ENCODE measurements around the gene OGDHL. TPM values are rescaled to one million over a fixed set of nuclear protein-coding genes. Genes with fewer than 3 reads are reported as not detected.
"Not testable (repeated sequence)": the region's sequence is repeated elsewhere in the genome, so short reads cannot be mapped to it uniquely, and the experiment has no call there.

The OGDHL gene
- total RNA-seq (ENCODE audit: insufficient read depth, low replicate concordance) = not detected

DNA sequence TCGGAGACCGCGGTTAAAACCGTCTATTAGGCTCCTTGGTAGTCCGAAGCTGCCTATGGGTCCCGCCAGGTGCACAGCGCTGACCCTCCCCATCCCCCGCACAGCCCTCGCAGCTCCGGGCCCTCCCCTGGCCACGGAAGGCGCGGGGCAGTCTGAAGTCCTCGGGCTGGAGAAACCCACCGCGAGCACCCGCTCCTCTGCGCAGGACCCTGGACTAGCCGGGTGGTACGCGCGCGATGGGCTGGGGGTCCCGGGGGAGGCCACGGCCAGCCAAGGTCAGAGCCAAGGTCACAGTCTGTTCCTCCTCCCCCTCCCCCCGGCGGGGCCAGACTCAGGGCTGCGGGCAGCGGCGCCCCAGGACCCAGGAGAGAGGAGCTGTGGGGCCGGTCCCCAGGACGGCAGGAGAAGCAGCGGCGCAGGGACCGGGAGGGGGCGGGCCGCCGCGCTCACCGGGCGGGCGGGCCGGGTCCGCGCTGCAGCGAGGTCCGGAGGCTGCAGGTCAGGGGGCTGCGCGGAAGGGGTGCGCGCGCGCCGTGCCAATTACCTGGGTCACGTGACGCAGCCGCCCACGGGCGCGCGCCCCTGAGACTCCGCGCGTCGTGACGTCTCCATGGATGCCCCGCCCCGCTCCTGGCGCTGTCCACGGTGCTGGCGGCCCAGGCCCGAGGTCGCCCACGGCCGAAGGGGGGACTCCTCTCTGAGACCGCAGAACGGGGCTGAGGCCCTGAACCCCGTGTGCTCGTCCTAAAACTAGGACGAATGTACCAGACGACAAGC is at the start of gene OGDHL:
OGDHL (minus strand) TSS at position 535 of the 777 bp plus-strand sequence. CDS start 3,731 bp downstream, outside the sequence.
- DNase-seq (ENCODE audit: low spot score) = peak; percentile 63

DNA sequence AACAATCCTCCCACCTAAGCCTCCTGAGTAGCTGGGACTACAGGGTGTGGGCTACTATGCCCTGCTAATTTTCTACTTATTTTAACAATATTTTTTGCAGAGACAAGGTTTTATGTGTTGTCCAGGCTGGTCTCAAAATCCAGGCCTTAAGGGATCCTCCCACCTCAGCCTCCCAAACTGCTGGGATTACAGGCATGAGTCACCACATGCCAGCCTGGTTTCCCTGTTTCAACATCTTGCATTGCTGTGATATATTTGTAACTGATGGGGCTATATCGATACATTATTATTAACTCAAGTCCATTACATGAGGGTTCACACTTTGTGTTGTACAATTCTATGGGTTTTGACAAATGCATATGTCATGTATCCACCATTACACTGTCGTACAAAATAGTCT is 41.9 kb upstream of the OGDHL start:
- DNase-seq (ENCODE audit: low spot score) = no peak

DNA sequence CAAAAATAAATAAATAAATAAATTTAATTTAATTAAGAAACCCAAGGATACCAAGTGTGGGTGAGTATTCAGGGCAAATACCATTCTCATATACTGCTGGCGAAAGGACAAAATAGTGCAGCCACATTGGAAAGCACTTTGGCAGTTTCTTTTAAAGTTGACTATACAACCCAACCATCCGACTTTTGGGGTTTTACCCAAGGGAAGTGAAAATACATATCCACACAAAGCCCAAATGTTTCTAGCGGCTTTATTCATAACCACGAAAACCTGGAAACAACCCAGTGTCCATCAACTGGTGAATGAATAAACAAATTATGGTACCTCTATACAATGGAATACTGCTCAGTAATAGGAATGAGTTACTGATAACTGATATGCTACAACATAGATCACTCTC is 36.2 kb upstream of the OGDHL start:
- no peak for DNase-seq (ENCODE audit: low spot score)

DNA sequence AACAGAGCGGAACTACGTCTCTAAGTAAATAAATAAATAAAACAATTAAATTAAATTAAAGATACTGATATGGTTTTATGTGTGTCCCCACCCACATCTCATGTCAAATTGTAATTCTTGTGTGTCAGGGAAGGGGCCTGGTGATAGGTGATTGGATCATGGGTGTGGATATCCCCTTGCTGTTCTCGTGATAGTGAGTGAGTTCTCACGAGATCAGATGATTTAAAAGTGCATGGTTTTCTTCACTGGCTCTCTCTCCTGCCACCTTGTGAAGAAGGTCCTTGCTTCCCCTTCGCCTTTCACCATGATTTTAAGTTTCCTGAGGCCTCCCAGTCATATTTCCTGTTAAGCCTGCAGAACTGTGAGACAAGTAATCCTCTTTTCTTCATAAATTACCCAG is 29.0 kb upstream of the OGDHL start:
- no peak for DNase-seq (ENCODE audit: low spot score)

DNA sequence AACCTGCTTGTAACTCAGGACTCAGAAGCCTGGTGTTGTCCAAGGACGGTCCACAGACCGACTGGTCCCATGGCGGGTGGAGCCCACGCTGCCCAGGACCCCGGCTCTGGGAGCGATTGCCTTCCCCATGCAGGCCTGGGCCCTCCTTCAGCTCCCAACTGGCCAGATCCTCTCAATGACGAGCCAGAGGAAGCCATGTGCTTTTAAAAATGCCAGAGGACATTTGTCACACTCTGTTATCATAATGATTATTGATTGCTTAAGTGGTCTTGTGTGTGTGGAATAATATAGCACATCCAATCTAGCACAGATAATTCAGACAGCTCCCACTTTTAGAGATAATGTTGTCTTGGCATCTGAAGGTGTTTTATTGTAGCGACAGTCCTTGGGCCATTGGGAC is 22.6 kb upstream of the OGDHL start:
- no peak for DNase-seq (ENCODE audit: low spot score)

DNA sequence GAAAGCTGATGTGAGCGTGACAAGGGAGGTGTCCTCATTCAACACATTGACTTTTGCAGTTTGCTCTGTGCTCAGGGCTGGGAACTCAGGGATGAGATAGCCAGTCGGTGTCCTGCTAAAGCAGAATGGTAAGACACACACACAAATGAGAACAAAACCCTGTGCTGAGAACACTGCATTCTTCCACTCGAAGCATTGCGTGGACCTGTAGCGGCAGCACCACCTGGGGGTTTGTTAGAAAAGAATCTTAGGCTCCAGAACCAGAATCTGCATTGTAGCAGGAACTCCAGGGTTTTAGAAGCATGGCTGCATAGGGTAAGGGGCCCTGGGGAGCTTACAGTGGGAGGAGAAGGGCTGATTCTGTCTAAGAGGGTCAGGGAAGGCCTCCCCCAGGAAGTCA is 21.5 kb upstream of the OGDHL start:
- no peak for DNase-seq (ENCODE audit: low spot score)

DNA sequence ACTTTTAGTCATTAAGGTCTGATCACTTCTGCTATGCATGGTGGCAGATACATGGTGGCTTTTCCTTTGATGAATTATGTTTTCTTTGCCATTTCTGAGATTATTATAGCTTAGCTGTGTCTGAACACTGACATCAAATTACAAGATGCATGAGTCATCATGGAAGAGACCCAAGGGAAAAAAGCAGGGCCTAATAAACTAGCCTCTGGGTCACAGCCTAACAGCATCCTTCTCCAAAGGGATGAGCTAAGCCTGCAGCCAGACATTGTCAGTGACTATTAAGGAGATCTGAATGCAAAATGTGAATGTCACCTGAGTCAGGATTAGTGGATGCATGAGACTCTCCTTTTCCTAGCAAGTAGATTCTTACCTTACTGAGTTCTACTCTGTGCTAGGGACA is 19.1 kb upstream of the OGDHL start:
- peak; percentile 65 for DNase-seq (ENCODE audit: low spot score)

DNA sequence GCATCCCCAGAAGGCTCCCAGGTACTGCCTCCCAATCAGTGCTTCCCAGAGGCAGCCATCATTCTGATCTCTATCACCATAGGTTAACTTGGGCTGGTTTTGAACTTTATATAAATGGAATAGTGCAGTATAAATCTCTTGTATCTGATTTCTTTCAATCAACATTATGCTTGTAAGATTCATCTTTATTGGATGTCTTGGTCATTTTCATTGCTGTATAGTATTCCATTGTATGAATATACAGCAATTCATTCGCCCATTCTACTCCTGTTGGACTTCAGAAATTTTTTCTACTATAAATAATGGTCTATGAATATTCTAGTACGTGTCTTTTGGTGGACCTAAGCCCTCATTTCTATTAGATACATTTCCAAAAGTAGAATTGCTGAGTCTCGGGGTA is 16.1 kb upstream of the OGDHL start:
- no peak for DNase-seq (ENCODE audit: low spot score)

DNA sequence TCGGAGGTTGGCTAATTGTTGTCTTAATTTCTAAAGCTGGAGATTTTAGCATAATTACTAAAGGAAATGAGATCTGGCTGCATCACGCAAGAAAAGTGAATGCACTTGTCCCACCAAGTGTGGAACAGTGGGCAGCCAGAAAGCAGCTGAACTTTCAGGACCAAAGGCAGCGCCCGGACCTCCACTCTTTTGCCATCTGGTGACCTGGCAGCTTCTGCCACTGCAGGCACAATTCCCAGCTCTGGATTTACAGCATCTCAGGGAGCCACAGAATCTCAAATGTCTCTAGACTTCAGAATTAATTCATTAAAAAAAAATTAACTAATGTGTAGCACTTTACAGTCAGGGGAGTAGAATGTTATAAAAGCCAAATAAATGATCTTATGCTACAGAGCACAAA is 14.7 kb upstream of the OGDHL start:
- no peak for DNase-seq (ENCODE audit: low spot score)

DNA sequence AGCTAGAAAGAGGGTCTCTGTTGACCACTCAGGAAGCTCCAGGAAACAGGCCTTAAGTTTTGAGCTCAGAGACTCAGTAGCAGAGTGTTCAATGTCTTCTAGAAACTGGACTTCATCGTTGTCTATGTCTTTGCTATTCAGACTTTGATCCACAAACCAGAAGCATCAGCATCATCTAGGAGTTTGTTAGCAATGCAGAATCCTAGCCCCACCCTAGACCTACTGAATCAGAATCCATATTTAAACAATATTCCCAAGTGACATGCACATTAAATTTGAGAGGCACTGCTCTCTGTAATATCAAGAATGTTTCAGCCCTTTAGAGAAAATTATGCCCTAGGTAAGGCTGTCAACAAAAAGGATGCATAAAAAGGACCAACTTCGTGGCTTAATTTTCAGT is 12.9 kb upstream of the OGDHL start:
- DNase-seq (ENCODE audit: low spot score) = no peak

DNA sequence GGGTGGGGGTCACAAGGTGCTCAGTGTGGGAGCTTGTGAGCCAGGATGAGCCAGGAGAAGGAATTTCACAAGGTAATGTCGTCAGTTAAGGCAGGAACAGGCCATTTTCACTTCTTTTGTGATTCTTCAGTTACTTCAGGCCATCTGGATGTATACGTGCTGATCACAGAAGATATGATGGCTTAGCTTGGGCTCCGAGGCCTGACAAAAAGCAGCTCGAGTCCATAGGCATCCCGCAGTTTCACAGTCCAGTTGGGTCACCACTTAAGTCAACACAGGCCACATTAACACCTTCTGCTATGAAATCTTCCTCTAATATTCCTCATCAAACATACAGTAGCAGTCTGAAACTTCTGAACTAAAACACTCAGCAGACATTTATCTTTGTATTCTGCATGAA is 10.8 kb upstream of the OGDHL start:
- DNase-seq (ENCODE audit: low spot score) = not testable (repeated sequence)

DNA sequence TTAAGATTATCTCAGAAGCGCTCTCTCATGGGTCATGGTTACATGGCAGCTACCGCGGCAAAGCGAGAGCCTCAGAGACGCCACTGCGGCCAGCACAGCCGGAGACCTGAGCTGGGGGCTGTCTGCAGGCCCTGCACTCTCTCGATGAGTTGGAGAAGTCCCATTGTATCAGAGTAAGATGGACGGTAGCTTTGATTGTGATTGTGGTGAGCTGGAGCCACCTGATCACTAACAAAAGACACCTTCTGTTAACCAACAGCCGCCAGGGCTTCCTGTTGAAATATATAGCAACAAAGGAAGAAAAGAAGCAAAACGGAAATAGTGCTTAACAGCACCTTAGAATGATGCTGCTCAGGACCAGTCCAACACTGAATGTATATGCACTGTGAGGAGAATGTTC is 8.9 kb upstream of the OGDHL start:
- DNase-seq (ENCODE audit: low spot score) = not testable (repeated sequence)

DNA sequence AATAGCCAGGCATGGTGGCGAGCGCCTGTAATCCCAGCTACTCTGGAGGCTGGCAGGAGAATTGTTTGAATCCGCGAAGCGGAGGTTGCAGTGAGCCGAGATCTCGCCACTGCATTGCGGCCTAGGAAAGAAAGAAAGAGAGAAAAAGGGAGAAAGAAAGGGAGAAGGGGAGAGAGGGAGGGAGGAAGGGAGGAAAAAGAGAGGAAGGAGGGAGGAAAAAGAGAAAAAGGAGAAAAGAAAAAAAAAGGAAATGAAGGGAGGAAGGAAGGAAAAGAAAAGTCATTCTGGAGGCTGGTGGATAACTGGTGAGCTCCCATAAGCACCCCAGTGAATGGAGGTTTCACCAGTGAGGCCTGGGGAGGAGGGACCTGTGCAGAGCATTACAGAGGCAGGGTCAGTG is 7.6 kb upstream of the OGDHL start:
- DNase-seq (ENCODE audit: low spot score) = no peak

DNA sequence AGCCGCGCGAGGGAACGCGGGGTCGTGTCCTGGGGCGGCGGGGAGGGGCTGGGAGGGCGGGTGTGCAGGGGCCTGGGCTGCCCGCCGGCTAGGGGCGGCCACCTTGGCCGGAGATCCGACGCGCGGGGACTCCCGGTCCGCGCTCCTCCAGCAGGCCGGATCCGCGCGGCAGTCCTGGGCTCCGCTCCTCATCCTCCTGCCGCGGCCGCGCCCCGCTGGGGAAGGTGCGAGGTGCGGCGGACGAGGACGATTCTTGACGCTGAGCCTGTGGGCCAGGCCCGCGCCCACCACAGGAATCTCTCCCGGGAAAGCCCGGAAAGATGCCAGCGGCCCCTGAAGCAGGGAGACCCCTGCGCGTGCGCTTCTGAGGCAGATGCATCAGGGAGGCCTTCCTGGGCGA is 6.6 kb upstream of the OGDHL start:
- DNase-seq (ENCODE audit: low spot score) = no peak

DNA sequence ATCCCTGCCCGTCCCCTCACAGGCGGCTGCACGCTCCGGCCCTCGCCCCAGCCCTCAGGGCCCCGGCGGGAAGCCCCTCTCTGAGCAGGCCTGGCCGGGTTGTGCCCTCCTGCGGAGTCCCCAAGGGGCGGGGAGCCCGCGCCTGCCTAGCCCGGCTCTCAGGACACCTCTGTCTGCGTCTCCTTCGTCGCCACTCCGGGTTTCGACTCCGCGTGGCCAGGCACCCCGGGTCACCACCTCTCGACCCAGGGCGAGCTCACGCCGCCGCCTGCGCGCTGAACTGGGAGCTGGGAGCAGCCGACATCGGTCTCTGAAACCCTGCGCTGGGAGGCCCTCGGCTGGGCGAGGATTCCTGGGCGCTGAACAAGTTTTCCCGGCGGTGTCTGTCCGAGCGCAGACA is 6.2 kb upstream of the OGDHL start:
- DNase-seq (ENCODE audit: low spot score) = no peak

DNA sequence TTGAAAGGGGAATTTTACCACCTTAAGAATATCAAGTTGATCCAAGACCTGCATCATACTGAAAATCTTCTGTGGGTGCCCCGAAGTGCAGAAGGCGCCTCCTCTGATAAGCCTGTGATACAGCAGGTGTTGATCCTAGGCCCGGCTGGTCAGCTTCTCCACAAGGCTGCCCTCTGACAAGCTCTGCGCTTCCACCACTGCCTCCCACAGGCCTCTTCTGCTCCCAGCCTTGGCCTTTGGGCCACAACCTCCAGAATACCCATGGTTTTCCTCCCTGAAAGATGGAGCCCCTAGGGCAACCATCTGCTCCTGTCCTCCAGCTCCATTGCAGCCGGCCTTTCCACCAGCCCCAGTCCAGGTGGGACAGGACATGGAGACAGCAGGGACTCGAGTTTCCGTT is 5.6 kb upstream of the OGDHL start:
- no peak for DNase-seq (ENCODE audit: low spot score)

DNA sequence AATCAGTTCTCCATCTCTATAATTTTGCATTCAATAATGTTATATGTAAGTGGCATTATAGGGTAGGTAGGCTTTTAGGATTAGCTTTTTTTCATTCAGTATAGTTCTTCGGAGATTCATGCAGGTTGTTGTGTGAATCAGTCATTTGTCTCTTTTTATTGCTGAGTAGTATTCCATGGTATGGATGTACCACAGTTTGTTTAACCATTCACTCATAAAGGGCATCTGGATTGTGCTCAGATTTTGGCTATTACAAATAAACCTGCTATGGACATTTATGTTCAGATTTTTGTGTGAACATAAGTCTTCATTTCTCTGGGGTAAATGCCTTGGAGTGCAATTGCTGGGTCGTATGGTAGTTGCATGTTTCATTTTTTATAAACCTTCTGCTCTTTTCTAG is 4.4 kb upstream of the OGDHL start:
- no peak for DNase-seq (ENCODE audit: low spot score)

DNA sequence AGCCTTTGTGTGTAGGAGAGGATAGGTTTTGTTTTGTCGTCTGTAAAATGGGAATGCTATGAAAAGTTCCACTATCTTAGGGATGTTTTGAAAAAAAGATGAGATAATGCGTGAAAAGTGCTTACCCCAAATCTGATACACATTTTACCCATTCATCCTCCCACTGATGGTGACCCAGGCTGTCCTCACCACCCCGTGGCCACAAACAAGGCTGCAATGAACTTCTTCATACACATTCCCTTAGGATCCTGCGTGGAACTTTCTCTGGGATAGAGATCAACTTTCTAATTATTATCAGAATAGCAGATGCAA is 399 bp upstream of the OGDHL start:
- DNase-seq (ENCODE audit: low spot score) = no peak

DNA sequence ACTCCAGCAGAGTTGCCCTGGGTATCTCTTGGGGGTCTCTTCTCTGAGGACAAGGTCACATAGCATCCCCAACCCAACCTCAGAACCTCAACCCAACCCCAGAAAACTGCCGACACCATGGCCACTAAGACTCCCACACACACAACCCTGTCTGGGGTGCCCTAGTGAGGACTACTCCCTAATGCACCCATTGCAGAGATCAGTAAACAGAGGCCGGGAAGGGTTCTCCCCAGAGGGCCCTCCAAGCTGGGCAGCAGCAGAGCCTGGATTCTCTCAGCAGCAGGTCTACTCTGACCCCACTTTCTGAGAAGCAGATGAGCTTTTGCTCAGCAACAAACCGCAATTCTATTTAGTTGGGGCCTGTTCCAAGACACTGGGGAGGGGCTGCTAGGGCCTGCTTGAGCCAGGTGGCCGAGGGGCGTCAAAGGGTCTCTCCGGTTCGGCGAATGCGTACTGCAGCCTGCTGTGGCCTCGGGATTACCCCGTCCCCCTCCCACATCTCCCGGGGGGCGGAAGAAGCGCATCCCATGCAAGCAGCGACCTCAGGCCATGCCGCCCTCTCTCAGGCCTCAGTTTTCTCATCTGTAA is 828 bp downstream of the OGDHL start:
- no peak for DNase-seq (ENCODE audit: low spot score)

DNA sequence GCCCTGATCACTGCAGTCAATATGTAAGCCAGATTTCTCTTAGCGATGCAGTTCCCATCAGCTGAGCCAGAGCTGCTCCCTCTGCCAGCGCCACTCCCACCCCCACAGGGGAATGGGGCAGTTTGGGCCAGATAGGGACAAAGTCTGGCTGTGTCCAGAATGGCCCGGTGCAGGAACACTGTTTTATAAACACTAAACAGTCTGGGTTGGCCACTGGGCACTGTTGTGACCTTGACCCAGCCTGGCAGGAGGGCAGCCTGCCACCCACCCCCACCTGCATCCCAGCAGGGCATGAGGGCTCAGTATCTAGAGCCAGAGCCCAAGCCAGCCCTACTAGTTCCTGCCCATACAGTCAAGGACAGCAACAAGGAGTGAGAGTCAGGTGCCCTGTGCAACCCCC is 1.3 kb downstream of the OGDHL start:
- no peak for DNase-seq (ENCODE audit: low spot score)

DNA sequence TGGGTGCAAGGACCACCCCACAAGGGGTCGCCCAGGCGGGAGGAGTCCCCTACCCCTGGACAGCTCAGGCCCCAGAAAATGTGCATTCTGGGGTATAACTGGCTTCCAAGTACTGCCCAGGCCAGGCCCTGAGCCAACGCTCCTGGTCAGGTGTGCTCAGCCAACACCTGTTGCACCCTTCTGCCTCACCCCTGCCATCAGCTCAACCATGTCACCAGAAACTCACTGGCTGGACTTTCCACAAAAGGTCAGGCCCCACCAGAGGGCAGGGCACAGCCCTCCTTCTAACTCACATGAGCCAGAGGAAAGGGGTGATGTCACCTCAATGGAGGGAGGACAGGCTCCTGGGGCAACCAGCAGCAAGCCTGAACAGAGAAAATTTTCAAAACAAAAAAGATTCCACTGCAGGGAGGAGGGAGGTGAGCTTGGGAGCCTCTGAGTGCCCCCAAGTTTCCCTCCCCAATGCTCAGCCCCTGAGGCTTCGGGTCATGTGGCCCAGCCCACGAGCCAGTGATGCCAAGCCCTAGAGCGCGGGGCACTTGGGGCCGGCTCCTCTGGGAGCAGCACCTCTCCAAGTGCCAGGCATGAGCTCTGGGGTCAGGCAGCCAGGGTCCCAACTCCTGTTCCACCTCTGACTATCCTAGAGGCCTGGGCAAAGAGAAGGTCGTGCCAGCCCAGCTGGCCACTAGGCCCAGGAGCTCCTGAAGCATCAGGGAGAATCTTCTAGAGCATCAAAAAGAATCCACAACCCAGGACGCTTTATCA is 2.2 kb downstream of the OGDHL start:
- no peak for DNase-seq (ENCODE audit: low spot score)

DNA sequence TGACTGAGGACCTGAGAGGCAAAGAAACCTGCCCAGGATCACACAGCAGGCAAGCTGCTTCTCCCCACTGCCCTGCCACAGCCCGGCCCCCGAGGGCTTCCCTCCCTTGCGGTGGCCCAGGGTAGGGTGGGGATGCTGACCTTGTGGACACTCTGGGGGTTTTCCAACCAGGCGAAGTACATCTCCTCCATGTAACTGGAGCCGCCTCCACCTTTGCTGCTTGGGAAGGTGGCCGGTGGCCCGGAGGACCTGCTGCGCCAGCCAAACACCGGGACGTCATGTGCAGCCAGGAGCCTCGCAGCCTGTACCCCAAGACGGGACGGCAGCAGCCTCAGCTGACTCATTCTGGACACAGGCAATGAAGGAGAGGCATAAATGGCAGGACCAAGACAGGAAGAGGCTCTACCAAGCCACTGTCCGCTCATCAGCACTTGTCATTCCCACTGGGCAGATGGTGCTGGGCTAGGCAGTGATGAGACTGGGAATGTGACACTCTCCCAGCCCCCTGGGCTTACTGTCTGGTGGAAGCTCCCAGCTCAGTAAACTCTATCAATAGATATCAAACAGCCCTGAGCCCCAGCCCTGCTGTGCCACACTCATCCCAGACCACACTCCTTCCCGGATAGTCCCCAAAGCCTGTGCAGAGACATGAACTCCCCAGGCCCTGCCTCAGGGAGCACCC is 3.7 kb downstream of the OGDHL start:
- no peak for DNase-seq (ENCODE audit: low spot score)
